ENCODE results near the gene OR8B3.

DNA sequence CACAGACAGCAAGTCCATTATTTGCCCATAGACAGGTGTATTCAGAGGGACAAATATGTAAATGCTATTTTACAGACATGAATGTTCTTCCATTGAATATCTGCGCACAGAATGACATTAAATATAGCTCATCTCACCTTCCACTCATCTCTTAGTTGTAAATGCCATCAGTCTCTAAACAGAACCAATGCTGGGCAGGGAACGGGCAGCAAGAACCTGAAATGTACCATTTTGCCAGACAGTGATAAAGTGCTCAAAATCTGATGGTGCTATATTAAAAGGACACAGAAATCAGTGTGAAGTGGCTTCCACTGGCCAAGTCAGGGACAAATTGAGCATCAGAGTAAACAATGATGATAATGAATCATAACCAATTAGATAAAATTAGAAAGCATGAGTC, 35.9 kb upstream of the OR8B3 start:
- TF ChIP-seq, protein P1, sequence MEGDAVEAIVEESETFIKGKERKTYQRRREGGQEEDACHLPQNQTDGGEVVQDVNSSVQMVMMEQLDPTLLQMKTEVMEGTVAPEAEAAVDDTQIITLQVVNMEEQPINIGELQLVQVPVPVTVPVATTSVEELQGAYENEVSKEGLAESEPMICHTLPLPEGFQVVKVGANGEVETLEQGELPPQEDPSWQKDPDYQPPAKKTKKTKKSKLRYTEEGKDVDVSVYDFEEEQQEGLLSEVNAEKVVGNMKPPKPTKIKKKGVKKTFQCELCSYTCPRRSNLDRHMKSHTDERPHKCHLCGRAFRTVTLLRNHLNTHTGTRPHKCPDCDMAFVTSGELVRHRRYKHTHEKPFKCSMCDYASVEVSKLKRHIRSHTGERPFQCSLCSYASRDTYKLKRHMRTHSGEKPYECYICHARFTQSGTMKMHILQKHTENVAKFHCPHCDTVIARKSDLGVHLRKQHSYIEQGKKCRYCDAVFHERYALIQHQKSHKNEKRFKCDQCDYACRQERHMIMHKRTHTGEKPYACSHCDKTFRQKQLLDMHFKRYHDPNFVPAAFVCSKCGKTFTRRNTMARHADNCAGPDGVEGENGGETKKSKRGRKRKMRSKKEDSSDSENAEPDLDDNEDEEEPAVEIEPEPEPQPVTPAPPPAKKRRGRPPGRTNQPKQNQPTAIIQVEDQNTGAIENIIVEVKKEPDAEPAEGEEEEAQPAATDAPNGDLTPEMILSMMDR (conservative IDR thresholded peaks at IDR 0.05 in 1 of 2, IDR thresholded peaks at IDR 0.05 in 1 of 2; ENCODE audit: low read depth in 1 of 2, low read length in 2 of 2) = no peak
- no peak for TF ChIP-seq EZH2 (IDR thresholded peaks at IDR 0.05; ENCODE audit: low read length, missing control alignments)
